A673 (cell line): ENCODE measurements around the gene DENND5B. TPM values are rescaled to one million over a fixed set of nuclear protein-coding genes. Genes with fewer than 3 reads are reported as not detected.

Experiments
- BruUV-seq: library from RNA; stranded (reverse); fragments of 400-500 nt; replicated peaks from 2 replicates; lab custom pipeline; 2021; lab: Mats Ljungman, UMichigan
- CTCF ChIA-PET: fragments of 300-600 bp; sonication (Branson Sonifier 250); formaldehyde crosslinking; loops from one replicate; lab custom pipeline; 2022; ENCODE audit warnings: antibody characterized with exemption; lab: Charles Lee
- POLR2A ChIA-PET: fragments of 300-600 bp; sonication (Branson Sonifier 250); formaldehyde crosslinking; loops from one replicate; lab custom pipeline; 2022; ENCODE audit warnings: antibody characterized with exemption; ENCODE audit not compliant: low non-redundant PET; lab: Charles Lee
- DNase-seq: peaks from one replicate; pipeline ENCODE4 v3.0.0-alpha.2; 2015; ENCODE audit warnings: low spot score
- H3K27ac ChIP-seq: fragments of 200-600 bp; sonication (generic); 2 replicates; pipeline ENCODE4 v1.5.1; 2016; ENCODE audit warnings: mixed run types, low read depth, mild to moderate bottlenecking, mixed read lengths, antibody characterized with exemption, low read length; ENCODE audit not compliant: poor library complexity, severe bottlenecking
- H3K27me3 ChIP-seq: fragments of 200-600 bp; sonication (generic); replicated peaks from 2 replicates; pipeline ENCODE4 v1.6.1; 2017; ENCODE audit warnings: mixed run types, low read depth, mild to moderate bottlenecking, mixed read lengths, antibody characterized with exemption, low read length; ENCODE audit not compliant: insufficient read depth, poor library complexity
- H3K36me3 ChIP-seq: fragments of 200-600 bp; sonication (generic); 2 replicates; pipeline ENCODE4 v1.6.1; 2016; ENCODE audit warnings: mixed run types, mild to moderate bottlenecking, mixed read lengths, antibody characterized with exemption, low read length; ENCODE audit not compliant: insufficient read depth, poor library complexity, severe bottlenecking
- H3K4me1 ChIP-seq: fragments of 200-600 bp; sonication (generic); 2 replicates; pipeline ENCODE4 v1.6.1; 2017; ENCODE audit warnings: mixed run types, mild to moderate bottlenecking, mixed read lengths, antibody characterized with exemption, low read length; ENCODE audit not compliant: insufficient read depth, poor library complexity, severe bottlenecking
- H3K4me3 ChIP-seq: fragments of 200-600 bp; sonication (generic); 2 replicates; pipeline ENCODE4 v1.5.1; 2016; ENCODE audit warnings: low read depth, mixed run types, mild to moderate bottlenecking, mixed read lengths, low read length; ENCODE audit not compliant: poor library complexity, severe bottlenecking
- H3K9me3 ChIP-seq: fragments of 200-600 bp; sonication (generic); 2 replicates; pipeline ENCODE4 v1.6.1; 2016; ENCODE audit warnings: mixed run types, low read depth, mild to moderate bottlenecking, mixed read lengths, antibody characterized with exemption, low read length; ENCODE audit not compliant: poor library complexity, severe bottlenecking
- EZH2 ChIP-seq: fragments of 200-600 bp; sonication (generic); IDR thresholded peaks from 2 replicates; pipeline ENCODE4 v1.6.1; 2017; ENCODE audit warnings: borderline replicate concordance, low read depth, mild to moderate bottlenecking, mixed read lengths, antibody characterized with exemption, low read length; ENCODE audit not compliant: poor library complexity, severe bottlenecking
- intact Hi-C: fragments of 100-400 bp; cut with micrococcal nuclease; formaldehyde crosslinking; loops from one replicate; pipeline ENCODE4 v1.10.0; 2022; ENCODE audit not compliant: unreplicated experiment
- total RNA-seq: library from RNA; stranded (reverse); gene quantifications from 2 replicates; pipeline ENCODE4 v1.2.3, GENCODE V29; 2021
- TF ChIP-seq, protein P1 (sequence below): fragments of 300-800, 200-600 bp; sonication (generic); conservative IDR thresholded peaks from 2 replicates; pipeline ENCODE4 v1.5.1; 2017; ENCODE audit warnings: low read depth, mild to moderate bottlenecking, antibody characterized with exemption, low read length, moderate library complexity, mixed read lengths

DENND5B gene
- total RNA-seq, 1 experiment from 2014 or later, result 7.6 TPM

DNA sequence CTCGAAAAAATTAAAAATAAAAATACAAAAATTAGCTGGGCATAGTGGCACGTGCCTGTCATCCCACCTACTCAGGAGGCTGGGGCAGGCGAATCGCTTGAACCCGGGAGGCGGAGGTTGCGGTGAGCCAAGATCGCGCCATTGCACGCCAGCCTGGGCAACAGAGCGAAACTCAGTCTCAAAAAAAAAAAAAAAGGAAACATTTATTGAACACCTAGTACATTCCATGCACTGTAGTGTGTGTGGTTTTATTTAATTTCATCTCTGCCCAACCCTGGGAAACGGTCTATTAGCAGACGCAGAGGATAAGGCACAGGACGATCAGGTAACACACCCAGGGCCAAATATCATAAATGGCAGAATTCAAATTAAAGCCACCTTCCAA lies 229.2 kb downstream of the DENND5B start:
- H3K27ac ChIP-seq, result no peak overlapping the region
- no TSS peak for BruUV-seq
- POLR2A ChIA-PET, result no interaction called here
- H3K4me1 ChIP-seq, result no peaks in the 10 kb centered on the region
- H3K4me3 ChIP-seq, result no peak overlapping the region
- intact Hi-C loops, result loop anchor here (1.0 kb wide), 1 partner anchor 12 kb away; no protein-coding TSS in a partner anchor
- CTCF ChIA-PET, result no interaction called here
- no peaks in the 10 kb centered on the region for H3K36me3 ChIP-seq
- TF ChIP-seq EZH2, result no peak
- TF ChIP-seq, protein P1, sequence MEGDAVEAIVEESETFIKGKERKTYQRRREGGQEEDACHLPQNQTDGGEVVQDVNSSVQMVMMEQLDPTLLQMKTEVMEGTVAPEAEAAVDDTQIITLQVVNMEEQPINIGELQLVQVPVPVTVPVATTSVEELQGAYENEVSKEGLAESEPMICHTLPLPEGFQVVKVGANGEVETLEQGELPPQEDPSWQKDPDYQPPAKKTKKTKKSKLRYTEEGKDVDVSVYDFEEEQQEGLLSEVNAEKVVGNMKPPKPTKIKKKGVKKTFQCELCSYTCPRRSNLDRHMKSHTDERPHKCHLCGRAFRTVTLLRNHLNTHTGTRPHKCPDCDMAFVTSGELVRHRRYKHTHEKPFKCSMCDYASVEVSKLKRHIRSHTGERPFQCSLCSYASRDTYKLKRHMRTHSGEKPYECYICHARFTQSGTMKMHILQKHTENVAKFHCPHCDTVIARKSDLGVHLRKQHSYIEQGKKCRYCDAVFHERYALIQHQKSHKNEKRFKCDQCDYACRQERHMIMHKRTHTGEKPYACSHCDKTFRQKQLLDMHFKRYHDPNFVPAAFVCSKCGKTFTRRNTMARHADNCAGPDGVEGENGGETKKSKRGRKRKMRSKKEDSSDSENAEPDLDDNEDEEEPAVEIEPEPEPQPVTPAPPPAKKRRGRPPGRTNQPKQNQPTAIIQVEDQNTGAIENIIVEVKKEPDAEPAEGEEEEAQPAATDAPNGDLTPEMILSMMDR, result no peak
- H3K27me3 ChIP-seq, result no peaks in the 10 kb centered on the region
- H3K9me3 ChIP-seq, result no peaks in the 10 kb centered on the region
- DNase-seq, result no peak

DNA sequence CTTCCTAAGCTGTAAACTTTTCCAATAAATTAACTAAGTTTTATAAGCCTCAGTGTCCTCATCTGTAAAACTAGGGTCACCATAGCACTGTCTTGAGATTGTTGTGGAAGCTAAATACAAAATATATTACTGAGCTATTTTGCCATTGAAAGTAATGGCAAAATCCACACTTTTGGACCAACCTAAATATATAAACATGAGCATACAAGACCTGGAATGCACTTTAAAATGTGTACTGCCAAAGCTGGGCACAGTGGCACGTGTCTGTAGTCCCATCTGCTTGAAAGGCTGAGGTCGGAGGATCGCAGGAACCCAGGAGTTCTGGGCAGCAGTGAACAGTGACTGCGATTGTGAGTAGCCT lies 235.2 kb downstream of the DENND5B start:
- no peak for DNase-seq
- POLR2A ChIA-PET, result no interaction called here

DNA sequence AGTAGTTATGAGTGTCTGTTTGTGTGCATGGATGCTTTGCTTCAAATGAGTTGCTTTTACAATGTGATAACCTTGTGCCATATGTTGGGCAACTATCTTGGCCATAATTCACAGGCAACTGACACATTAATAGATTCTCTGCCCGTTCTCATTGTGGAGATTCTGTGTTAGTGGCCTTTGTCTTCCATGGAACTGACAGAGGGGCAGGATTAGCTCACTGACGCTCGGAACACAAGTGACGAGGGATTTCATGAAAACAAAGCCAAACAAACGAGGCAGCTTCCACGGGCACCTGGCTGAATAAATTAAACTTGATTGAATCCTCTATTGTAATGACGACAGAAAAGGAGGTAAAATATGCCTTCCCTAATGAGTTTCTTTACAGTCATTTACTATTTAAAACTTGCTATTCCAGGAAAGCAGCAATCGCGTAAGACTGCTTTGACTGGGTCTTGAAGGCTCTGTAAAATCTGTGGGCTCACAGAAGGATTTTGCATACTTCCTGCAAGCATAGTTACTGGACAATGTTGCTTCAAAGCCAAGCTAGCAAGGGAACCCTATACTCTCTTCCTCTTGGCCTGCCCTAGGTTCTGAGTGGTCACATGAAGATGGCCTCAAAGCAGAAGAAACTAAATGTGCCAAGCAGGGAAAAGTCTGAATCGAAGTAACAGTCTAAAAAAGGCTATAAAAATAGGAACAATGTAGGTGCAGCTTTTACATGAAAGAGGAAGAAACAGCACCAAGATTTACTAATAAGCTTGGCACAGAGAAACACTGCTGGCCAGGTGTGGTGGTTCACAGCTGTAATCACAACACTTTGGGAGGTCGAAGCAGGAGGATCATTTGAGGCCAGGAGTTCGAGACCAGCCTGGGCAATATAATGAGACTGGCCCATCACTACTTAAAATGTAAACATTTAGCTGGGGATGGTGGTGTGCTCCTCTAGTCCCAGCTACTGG lies 236.9 kb downstream of the DENND5B start:
- BruUV-seq, result no TSS peak
- TF ChIP-seq EZH2, result no peak
- TF ChIP-seq, protein P1, result no peak
- CTCF ChIA-PET, result no interaction called here
- no peaks in the 10 kb centered on the region for H3K9me3 ChIP-seq
- POLR2A ChIA-PET, result no interaction called here
- no peaks in the 10 kb centered on the region for H3K27me3 ChIP-seq
- H3K36me3 ChIP-seq, result no peaks in the 10 kb centered on the region
- intact Hi-C loops, result loop anchor here (1.0 kb wide), 1 partner anchor 13 kb away; no protein-coding TSS in a partner anchor
- no peak overlapping the region for H3K4me3 ChIP-seq
- H3K4me1 ChIP-seq, result no peaks in the 10 kb centered on the region
- no peak for DNase-seq
- no peak overlapping the region for H3K27ac ChIP-seq

More for the DNA sequence above, 235.2 kb downstream of the DENND5B start:
- Histone ChIP-seq H3K27me3 (no peaks in the 10 kb centered on the region), H3K4me3 (no peak overlapping the region), H3K27ac (no peak overlapping the region), H3K9me3 (no peaks in the 10 kb centered on the region), H3K4me1 (no peaks in the 10 kb centered on the region), H3K36me3 (no peaks in the 10 kb centered on the region)
- TF ChIP-seq, protein P1, result no peak
- TF ChIP-seq EZH2, result no peak
- CTCF ChIA-PET, result no interaction called here
- BruUV-seq, result no TSS peak
- intact Hi-C loops, result no loop called here
